Smooth muscle cell (in vitro differentiated cells): ENCODE results near the gene WDR45B. TPM values are rescaled to one million over a fixed set of nuclear protein-coding genes. Genes with fewer than 3 reads are reported as not detected.

Experiments used
- DNase-seq: peaks from one replicate; lab custom pipeline; 2025; ENCODE audit not compliant: unreplicated experiment; lab: John Stamatoyannopoulos, UW
- H2AFZ ChIP-seq: fragments of 200-600 bp; sonication (generic); 2 replicates; pipeline ENCODE4 v1.6.0; 2016; ENCODE audit warnings: antibody characterized with exemption, low read depth, mild to moderate bottlenecking
- H3F3A ChIP-seq: fragments of 200-600 bp; sonication (generic); 2 replicates; pipeline ENCODE4 v1.6.0; 2017; ENCODE audit warnings: antibody characterized with exemption, low read depth
- H3K27ac ChIP-seq: fragments of 200-600 bp; sonication (generic); 2 replicates; pipeline ENCODE4 v1.5.1; 2016; ENCODE audit warnings: low read depth, mild to moderate bottlenecking
- H3K27me3 ChIP-seq: fragments of 200-600 bp; sonication (generic); 2 replicates; pipeline ENCODE4 v1.6.1; 2016; ENCODE audit warnings: low read depth, mild to moderate bottlenecking
- H3K36me3 ChIP-seq: fragments of 200-600 bp; sonication (generic); 2 replicates; pipeline ENCODE4 v1.5.1; 2016; ENCODE audit warnings: low read depth
- H3K4me1 ChIP-seq: fragments of 200-600 bp; sonication (generic); 2 replicates; pipeline ENCODE4 v1.5.1; 2016; ENCODE audit warnings: low read depth
- H3K4me2 ChIP-seq: fragments of 200-600 bp; sonication (generic); 2 replicates; pipeline ENCODE4 v1.6.0; 2016; ENCODE audit warnings: mild to moderate bottlenecking
- H3K4me3 ChIP-seq: fragments of 200-600 bp; sonication (generic); 2 replicates; pipeline ENCODE4 v1.5.1; 2016; ENCODE audit warnings: mild to moderate bottlenecking
- H3K79me2 ChIP-seq: fragments of 200-600 bp; sonication (generic); 2 replicates; pipeline ENCODE4 v1.6.0; 2016; ENCODE audit warnings: low read depth, mild to moderate bottlenecking
- H3K9ac ChIP-seq: fragments of 200-600 bp; sonication (generic); 2 replicates; pipeline ENCODE4 v1.6.0; 2016; ENCODE audit warnings: low read depth
- H3K9me3 ChIP-seq: fragments of 200-600 bp; sonication (generic); replicated peaks from 2 replicates; pipeline ENCODE4 v1.5.1; 2016; ENCODE audit warnings: low read depth
- H4K20me1 ChIP-seq: fragments of 200-600 bp; sonication (generic); 2 replicates; pipeline ENCODE4 v1.6.0; 2016; ENCODE audit warnings: low read depth
- WGBS: methylation state at CpG from one replicate; pipeline ENCODE4 v1.1.7; 2016; ENCODE audit warnings: low lambda C conversion rate; 5-methylcytosine and 5-hydroxymethylcytosine counted together
- polyA plus RNA-seq: library from polyadenylated mRNA; unstranded; fragments of >200 nt; fragmentation: Nextera tagmentation; extraction: Ambion mirVana; gene quantifications from 2 replicates; pipeline ENCODE4 v1.2.1, GENCODE V29; 2016
- total RNA-seq: library from RNA; depleted of rRNA; stranded (reverse); fragments of >200 nt; gene quantifications from 2 replicates; pipeline ENCODE4 v1.2.3, GENCODE V29; 2014
- TF ChIP-seq, protein P1 (sequence below): fragments of 200-600 bp; sonication (generic); IDR thresholded peaks from 2 replicates; pipeline ENCODE4 v1.5.1; 2017; ENCODE audit warnings: borderline replicate concordance, mild to moderate bottlenecking, antibody characterized with exemption; ENCODE audit not compliant: insufficient read depth, poor library complexity, severe bottlenecking

The WDR45B gene
- total and polyA plus RNA-seq, 2 experiments from 2014 or later = 73.0 to 94.6 TPM

GRCh38 chr17:82666931-82667667, 18.9 kb upstream of the WDR45B start:
- H4K20me1 ChIP-seq = no peaks in the 10 kb centered on the region
- no peaks in the 10 kb centered on the region for H3F3A ChIP-seq
- H3K4me1 ChIP-seq = peaks cover 6% of the 10 kb centered on the region
- no peak overlapping the region for H3K9ac ChIP-seq
- no peaks in the 10 kb centered on the region for H3K9me3 ChIP-seq
- H2AFZ ChIP-seq = no peak overlapping the region
- TF ChIP-seq, protein P1, sequence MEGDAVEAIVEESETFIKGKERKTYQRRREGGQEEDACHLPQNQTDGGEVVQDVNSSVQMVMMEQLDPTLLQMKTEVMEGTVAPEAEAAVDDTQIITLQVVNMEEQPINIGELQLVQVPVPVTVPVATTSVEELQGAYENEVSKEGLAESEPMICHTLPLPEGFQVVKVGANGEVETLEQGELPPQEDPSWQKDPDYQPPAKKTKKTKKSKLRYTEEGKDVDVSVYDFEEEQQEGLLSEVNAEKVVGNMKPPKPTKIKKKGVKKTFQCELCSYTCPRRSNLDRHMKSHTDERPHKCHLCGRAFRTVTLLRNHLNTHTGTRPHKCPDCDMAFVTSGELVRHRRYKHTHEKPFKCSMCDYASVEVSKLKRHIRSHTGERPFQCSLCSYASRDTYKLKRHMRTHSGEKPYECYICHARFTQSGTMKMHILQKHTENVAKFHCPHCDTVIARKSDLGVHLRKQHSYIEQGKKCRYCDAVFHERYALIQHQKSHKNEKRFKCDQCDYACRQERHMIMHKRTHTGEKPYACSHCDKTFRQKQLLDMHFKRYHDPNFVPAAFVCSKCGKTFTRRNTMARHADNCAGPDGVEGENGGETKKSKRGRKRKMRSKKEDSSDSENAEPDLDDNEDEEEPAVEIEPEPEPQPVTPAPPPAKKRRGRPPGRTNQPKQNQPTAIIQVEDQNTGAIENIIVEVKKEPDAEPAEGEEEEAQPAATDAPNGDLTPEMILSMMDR = no peak
- H3K27me3 ChIP-seq = no peaks in the 10 kb centered on the region
- H3K27ac ChIP-seq = no peak overlapping the region
- no peaks in the 10 kb centered on the region for H3K36me3 ChIP-seq
- no peak for DNase-seq
- H3K4me2 ChIP-seq = no peak overlapping the region
- no peaks in the 10 kb centered on the region for H3K79me2 ChIP-seq
- H3K4me3 ChIP-seq = no peak overlapping the region
- 93% methylated on average over 28 of the region's 28 CpGs for WGBS

GRCh38 chr17:82665891-82666290, 17.6 kb upstream of the WDR45B start:
- Histone ChIP-seq H3K9me3 (no peaks in the 10 kb centered on the region), H3K79me2 (no peaks in the 10 kb centered on the region), H3K4me3 (no peak overlapping the region), H3F3A (no peaks in the 10 kb centered on the region), H3K9ac (no peak overlapping the region), H3K27me3 (no peaks in the 10 kb centered on the region), H3K4me2 (no peak overlapping the region), H2AFZ (no peak overlapping the region), H3K4me1 (peaks cover 6% of the 10 kb centered on the region), H3K27ac (no peak overlapping the region), H3K36me3 (no peaks in the 10 kb centered on the region), H4K20me1 (no peaks in the 10 kb centered on the region)
- TF ChIP-seq, protein P1 = no peak
- 98% methylated on average over 6 of the region's 6 CpGs for WGBS
- no peak for DNase-seq

GRCh38 chr17:82665217-82665616, 17.0 kb upstream of the WDR45B start:
- H4K20me1 ChIP-seq = no peaks in the 10 kb centered on the region
- H3K9me3 ChIP-seq = no peaks in the 10 kb centered on the region
- no peaks in the 10 kb centered on the region for H3K36me3 ChIP-seq
- H3K27ac ChIP-seq = no peak overlapping the region
- H3F3A ChIP-seq = no peaks in the 10 kb centered on the region
- TF ChIP-seq, protein P1 = no peak
- H3K4me1 ChIP-seq = peaks cover 6% of the 10 kb centered on the region
- no peak for DNase-seq
- no peak overlapping the region for H2AFZ ChIP-seq
- H3K27me3 ChIP-seq = no peaks in the 10 kb centered on the region
- H3K4me2 ChIP-seq = no peak overlapping the region
- H3K79me2 ChIP-seq = no peaks in the 10 kb centered on the region
- no peak overlapping the region for H3K9ac ChIP-seq
- 92% methylated on average over 11 of the region's 11 CpGs for WGBS
- H3K4me3 ChIP-seq = no peak overlapping the region

DNA sequence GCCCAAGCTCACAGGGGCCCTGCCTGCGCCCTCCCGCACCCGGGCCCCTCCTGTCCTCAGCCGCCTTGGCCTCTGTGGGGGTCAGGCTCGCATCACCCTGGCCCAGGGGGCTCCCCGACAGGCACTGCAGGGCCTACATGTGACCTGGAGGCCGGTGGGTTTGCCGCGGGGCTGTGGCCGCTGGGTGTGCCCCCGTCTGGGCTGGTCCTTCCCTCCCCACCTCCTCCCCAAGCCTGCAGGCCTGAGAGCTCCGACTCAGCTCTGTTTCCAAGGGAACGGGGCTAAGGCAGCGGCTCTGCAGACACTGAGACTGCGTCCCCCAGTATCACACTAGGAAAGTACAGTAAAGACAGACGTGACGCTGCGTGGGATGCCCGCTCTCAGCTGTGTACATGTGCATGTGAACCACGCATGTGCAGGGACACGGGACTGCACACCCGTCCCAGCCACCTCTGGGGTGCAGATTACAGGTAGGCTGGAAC, 16.5 kb upstream of the WDR45B start:
- no peaks in the 10 kb centered on the region for H3K27me3 ChIP-seq
- H3K27ac ChIP-seq = no peak overlapping the region
- no peak overlapping the region for H3K4me2 ChIP-seq
- TF ChIP-seq, protein P1 = no peak
- H3K9me3 ChIP-seq = no peaks in the 10 kb centered on the region
- H2AFZ ChIP-seq = no peak overlapping the region
- no peak overlapping the region for H3K4me3 ChIP-seq
- no peak for DNase-seq
- H3K36me3 ChIP-seq = no peaks in the 10 kb centered on the region
- H3K4me1 ChIP-seq = peaks cover 6% of the 10 kb centered on the region
- WGBS = 76% methylated on average over 16 of the region's 22 CpGs
- no peaks in the 10 kb centered on the region for H4K20me1 ChIP-seq
- H3F3A ChIP-seq = no peaks in the 10 kb centered on the region
- H3K9ac ChIP-seq = no peak overlapping the region
- H3K79me2 ChIP-seq = no peaks in the 10 kb centered on the region
